Breast epithelium (tissue), 3 donors: ENCODE data around the gene RPS14.

Source experiments
- POLR2A ChIP-seq: fragments of 450-650 bp; IDR thresholded peaks from one replicate; pipeline ENCODE4 v1.6.1; 2016; ENCODE audit warnings: antibody characterized with exemption, mild to moderate bottlenecking, moderate library complexity
- POLR2AphosphoS5 ChIP-seq, 3 donors: sonication (generic); formaldehyde crosslinking; IDR thresholded peaks; one replicate each; pipeline ENCODE4 v1.6.1; 2017; ENCODE audit warnings: antibody characterized with exemption in 3 of 3
- TF ChIP-seq, protein P1 (sequence below), 3 donors: fragments of 450-650 bp; IDR thresholded peaks; one replicate each; pipeline ENCODE4 v1.5.1; 2016 to 2017; ENCODE audit warnings: antibody characterized with exemption in 3 of 3, mild to moderate bottlenecking in 3 of 3, moderate library complexity in 3 of 3

DNA sequence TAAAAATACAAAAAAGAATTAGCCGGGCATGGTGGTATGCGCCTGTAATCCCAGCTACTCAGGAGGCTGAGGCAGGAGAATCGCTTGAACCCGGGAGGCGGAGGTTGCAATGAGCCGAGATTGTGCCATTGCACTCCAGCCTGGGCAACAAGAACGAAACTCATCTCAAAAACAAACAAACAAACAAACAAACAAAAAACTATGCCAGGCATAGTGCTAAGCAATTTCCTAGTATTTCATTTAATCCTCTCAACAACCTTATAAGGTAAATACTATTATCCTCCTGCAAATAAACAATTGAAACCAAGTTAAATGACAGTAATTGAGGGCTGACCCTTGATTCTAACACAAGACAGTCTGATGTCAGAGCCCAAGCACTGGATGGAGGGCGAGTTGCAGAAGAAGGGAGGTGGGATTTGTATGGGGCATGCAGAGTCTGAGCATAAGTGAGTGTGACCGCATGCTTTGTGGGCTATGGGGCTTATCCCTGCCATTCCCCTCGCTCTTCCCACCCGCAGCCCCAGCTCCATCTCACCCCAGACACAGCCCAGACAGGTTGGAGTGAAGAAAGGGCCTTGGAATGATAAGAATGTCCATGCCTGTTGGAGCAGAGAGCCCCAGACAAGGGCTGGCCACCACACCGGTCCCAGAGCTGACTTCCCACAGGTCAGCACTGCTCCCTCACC, 24.3 kb upstream of the RPS14 start:
- TF ChIP-seq, protein P1, sequence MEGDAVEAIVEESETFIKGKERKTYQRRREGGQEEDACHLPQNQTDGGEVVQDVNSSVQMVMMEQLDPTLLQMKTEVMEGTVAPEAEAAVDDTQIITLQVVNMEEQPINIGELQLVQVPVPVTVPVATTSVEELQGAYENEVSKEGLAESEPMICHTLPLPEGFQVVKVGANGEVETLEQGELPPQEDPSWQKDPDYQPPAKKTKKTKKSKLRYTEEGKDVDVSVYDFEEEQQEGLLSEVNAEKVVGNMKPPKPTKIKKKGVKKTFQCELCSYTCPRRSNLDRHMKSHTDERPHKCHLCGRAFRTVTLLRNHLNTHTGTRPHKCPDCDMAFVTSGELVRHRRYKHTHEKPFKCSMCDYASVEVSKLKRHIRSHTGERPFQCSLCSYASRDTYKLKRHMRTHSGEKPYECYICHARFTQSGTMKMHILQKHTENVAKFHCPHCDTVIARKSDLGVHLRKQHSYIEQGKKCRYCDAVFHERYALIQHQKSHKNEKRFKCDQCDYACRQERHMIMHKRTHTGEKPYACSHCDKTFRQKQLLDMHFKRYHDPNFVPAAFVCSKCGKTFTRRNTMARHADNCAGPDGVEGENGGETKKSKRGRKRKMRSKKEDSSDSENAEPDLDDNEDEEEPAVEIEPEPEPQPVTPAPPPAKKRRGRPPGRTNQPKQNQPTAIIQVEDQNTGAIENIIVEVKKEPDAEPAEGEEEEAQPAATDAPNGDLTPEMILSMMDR (IDR thresholded peaks at IDR 0.05) = no peak
- no peak for TF ChIP-seq POLR2AphosphoS5 (IDR thresholded peaks at IDR 0.05)
- no peak for TF ChIP-seq POLR2A
